ENCODE results near the gene FTL. TPM values are rescaled to one million over a fixed set of nuclear protein-coding genes. Genes with fewer than 3 reads are reported as not detected.

FTL gene
- total RNA-seq, 1 experiment from 2014 or later, result 1,245 TPM

GRCh38 chr19:48975947-48976847, 11.1 kb downstream of the FTL start:
- DNase-seq, result no peak
- Histone ChIP-seq H3K23me2 (ENCODE audit: insufficient read length, low read depth, low read length, poor library complexity, severe bottlenecking) (no peaks in the 10 kb centered on the region), H3K9ac (ENCODE audit: extremely low read depth, insufficient read length, low read length) (no peak overlapping the region), H2BK20ac (ENCODE audit: low read depth, low read length, poor library complexity, severe bottlenecking) (no peak overlapping the region), H2BK5ac (ENCODE audit: insufficient read length, low read length) (no peak overlapping the region), H2BK12ac (ENCODE audit: insufficient read length, low read depth, low read length) (no peak overlapping the region), H4K20me1 (ENCODE audit: control insufficient read depth, insufficient read depth, insufficient read length) (no peaks in the 10 kb centered on the region), H3K9me3 (ENCODE audit: control insufficient read depth, low read depth, low read length) (no peaks in the 10 kb centered on the region), H4K5ac (ENCODE audit: insufficient read length, low read depth, low read length) (no peak overlapping the region), H3K14ac (ENCODE audit: insufficient read depth, low read length) (no peak overlapping the region), H3K4me2 (ENCODE audit: insufficient read depth, insufficient read length, low read length) (no peak overlapping the region), H3T11ph (ENCODE audit: low read length) (no peak overlapping the region), H2BK15ac (ENCODE audit: low read depth, low read length) (no peak overlapping the region), H3K4ac (ENCODE audit: low read depth, low read length) (no peak overlapping the region), H4K8ac (replicated peaks; ENCODE audit: insufficient read length, low read depth, low read length) (no peak overlapping the region), H2AFZ (ENCODE audit: low read length) (no peak overlapping the region), H4K91ac (ENCODE audit: insufficient read length, low read depth, low read length) (no peak overlapping the region), H3K4me1 (ENCODE audit: insufficient read depth, low read length) (no peaks in the 10 kb centered on the region), H3K27me3 (ENCODE audit: insufficient read depth, low read length) (no peaks in the 10 kb centered on the region), H2BK120ac (ENCODE audit: low read depth, low read length, poor library complexity, severe bottlenecking) (no peak overlapping the region), H3K56ac (ENCODE audit: insufficient read length, low read depth, low read length) (no peak overlapping the region), H2AK5ac (ENCODE audit: insufficient read length, low read length) (no peak overlapping the region), H3K27ac (ENCODE audit: insufficient read length, low read depth, low read length) (no peak overlapping the region), H3K23ac (ENCODE audit: insufficient read length, low read depth, low read length) (no peak overlapping the region), H3K79me1 (ENCODE audit: insufficient read depth, low read depth, low read length, poor library complexity, severe bottlenecking) (no peaks in the 10 kb centered on the region), H3K79me2 (ENCODE audit: insufficient read depth, low read length) (no peaks in the 10 kb centered on the region), H3K18ac (ENCODE audit: insufficient read length, low read depth, low read length) (no peak overlapping the region)
- no peaks in the 10 kb centered on the region for H3K4me1 Mint-ChIP-seq
- peaks cover 18 to 42% (median 33%) of the 10 kb centered on the region in 3 experiments for H3K36me3 Mint-ChIP-seq (ENCODE audit: insufficient read depth in 1 of 3, low read depth in 3 of 3)
- no peaks in the 10 kb centered on the region for H3K9me3 Mint-ChIP-seq
- TF ChIP-seq CTCF (conservative IDR thresholded peaks at IDR 0.05), result no peak
- H3K4me3 Mint-ChIP-seq, result no peak overlapping the region
- H3K27ac Mint-ChIP-seq, result no peak overlapping the region; a peak in 1 of 7 replicates
- WGBS (ENCODE audit: extremely low coverage, insufficient read length, low lambda C conversion rate), result no CpG with 5 or more reads among the region's 13 CpGs
- H3K27me3 Mint-ChIP-seq (ENCODE audit: low read depth), result no peaks in the 10 kb centered on the region

Measured in H9 (cell line).